ENCODE results near the gene BMPR1B. TPM values are rescaled to one million over a fixed set of nuclear protein-coding genes. Genes with fewer than 3 reads are reported as not detected.

Gene BMPR1B
- total RNA-seq, 1 experiment from 2014 or later: not detected

DNA sequence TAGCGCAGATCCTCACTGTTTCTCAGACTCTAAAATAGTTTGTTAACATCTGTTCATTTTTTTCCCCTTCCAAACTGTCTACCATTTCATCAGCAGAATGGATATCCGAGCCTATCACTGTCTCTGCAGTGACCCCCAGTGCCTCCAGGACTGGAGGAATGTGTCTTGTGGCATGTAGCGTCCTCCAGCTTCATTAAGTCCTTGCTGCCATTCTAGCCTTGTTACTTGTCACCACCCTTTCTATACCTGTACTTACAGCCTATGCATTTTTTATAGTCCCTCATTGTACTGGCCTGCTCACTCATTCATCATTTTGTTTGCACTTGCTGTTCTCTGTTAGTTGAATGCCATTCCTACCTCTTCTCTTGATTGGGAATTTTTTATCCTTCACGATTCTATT is 179.1 kb downstream of the BMPR1B start:
- POLR2A ChIA-PET: no interaction called here
- DNase-seq (ENCODE audit: low read depth, low spot score) (no peak), ATAC-seq (no peak)
- no peaks in the 10 kb centered on the region for H3K27me3 ChIP-seq (ENCODE audit: insufficient read depth, low read length)
- BruUV-seq (replicated peaks): no TSS peak
- RAD21 ChIA-PET (ENCODE audit: low non-redundant PET in 1 of 2, low total read pairs in 2 of 2, uncharacterized antibody in 2 of 2, unreplicated experiment in 2 of 2): no interaction called here
- H3K9ac ChIP-seq (ENCODE audit: low read length): no peak overlapping the region
- H3K79me2 ChIP-seq (ENCODE audit: insufficient read depth, low read length): no peaks in the 10 kb centered on the region
- no peak overlapping the region for H3K4me2 ChIP-seq (ENCODE audit: low read length)
- no peak overlapping the region for H3K27ac ChIP-seq (ENCODE audit: low read depth, low read length)
- CTCF ChIA-PET: no interaction called here
- no peaks in the 10 kb centered on the region for H4K20me1 ChIP-seq (ENCODE audit: insufficient read depth)
- H3K9me2 ChIP-seq (ENCODE audit: insufficient read depth): no peaks in the 10 kb centered on the region
- no peak overlapping the region for H2AFZ ChIP-seq (ENCODE audit: low read depth, low read length, poor library complexity, severe bottlenecking)
- no peaks in the 10 kb centered on the region for H3K4me1 ChIP-seq (ENCODE audit: control insufficient read depth in 1 of 2, insufficient read depth in 2 of 2, low read length in 2 of 2)
- no peaks in the 10 kb centered on the region for H3K9me3 ChIP-seq (ENCODE audit: control insufficient read depth in 1 of 2, insufficient read depth in 1 of 2, low read depth in 1 of 2, low read length in 2 of 2)
- TF ChIP-seq EZH2phosphoT487 (IDR thresholded peaks at IDR 0.05; ENCODE audit: borderline replicate concordance) (no peak), TCF7L2 (IDR thresholded peaks at IDR 0.05; ENCODE audit: borderline replicate concordance, extremely low read depth, insufficient read depth, insufficient read length) (no peak), JUND (IDR thresholded peaks at IDR 0.05) (no peak), YY1 (IDR thresholded peaks at IDR 0.05; ENCODE audit: extremely low read depth, insufficient replicate concordance, low read depth, low read length) (no peak), POLR2A (IDR thresholded peaks at IDR 0.05; ENCODE audit: borderline replicate concordance, extremely low read depth, insufficient read depth, insufficient read length) (no peak), FOSL1 (IDR thresholded peaks at IDR 0.05; ENCODE audit: low read depth) (no peak), SRF (IDR thresholded peaks at IDR 0.05; ENCODE audit: low read depth) (no peak), RAD21 (IDR thresholded peaks at IDR 0.05; ENCODE audit: low read depth) (no peak), ZNF274 (IDR thresholded peaks at IDR 0.05; ENCODE audit: low read depth, low read length) (no peak), CBX3 (IDR thresholded peaks at IDR 0.05; ENCODE audit: low read depth) (no peak), EZH2 (IDR thresholded peaks at IDR 0.05) (no peak)
- TF ChIP-seq, protein P1, sequence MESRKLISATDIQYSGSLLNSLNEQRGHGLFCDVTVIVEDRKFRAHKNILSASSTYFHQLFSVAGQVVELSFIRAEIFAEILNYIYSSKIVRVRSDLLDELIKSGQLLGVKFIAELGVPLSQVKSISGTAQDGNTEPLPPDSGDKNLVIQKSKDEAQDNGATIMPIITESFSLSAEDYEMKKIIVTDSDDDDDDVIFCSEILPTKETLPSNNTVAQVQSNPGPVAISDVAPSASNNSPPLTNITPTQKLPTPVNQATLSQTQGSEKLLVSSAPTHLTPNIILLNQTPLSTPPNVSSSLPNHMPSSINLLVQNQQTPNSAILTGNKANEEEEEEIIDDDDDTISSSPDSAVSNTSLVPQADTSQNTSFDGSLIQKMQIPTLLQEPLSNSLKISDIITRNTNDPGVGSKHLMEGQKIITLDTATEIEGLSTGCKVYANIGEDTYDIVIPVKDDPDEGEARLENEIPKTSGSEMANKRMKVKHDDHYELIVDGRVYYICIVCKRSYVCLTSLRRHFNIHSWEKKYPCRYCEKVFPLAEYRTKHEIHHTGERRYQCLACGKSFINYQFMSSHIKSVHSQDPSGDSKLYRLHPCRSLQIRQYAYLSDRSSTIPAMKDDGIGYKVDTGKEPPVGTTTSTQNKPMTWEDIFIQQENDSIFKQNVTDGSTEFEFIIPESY (IDR thresholded peaks at IDR 0.05; ENCODE audit: extremely low read depth, insufficient replicate concordance, low read length): no peak
- TF ChIP-seq, protein P2, sequence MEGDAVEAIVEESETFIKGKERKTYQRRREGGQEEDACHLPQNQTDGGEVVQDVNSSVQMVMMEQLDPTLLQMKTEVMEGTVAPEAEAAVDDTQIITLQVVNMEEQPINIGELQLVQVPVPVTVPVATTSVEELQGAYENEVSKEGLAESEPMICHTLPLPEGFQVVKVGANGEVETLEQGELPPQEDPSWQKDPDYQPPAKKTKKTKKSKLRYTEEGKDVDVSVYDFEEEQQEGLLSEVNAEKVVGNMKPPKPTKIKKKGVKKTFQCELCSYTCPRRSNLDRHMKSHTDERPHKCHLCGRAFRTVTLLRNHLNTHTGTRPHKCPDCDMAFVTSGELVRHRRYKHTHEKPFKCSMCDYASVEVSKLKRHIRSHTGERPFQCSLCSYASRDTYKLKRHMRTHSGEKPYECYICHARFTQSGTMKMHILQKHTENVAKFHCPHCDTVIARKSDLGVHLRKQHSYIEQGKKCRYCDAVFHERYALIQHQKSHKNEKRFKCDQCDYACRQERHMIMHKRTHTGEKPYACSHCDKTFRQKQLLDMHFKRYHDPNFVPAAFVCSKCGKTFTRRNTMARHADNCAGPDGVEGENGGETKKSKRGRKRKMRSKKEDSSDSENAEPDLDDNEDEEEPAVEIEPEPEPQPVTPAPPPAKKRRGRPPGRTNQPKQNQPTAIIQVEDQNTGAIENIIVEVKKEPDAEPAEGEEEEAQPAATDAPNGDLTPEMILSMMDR (IDR thresholded peaks at IDR 0.05 in 2 of 3, conservative IDR thresholded peaks at IDR 0.05 in 1 of 3; ENCODE audit: borderline replicate concordance in 1 of 3, insufficient read depth in 1 of 3, low read depth in 2 of 3, low read length in 2 of 3): no peak
- TF ChIP-seq, protein P3, sequence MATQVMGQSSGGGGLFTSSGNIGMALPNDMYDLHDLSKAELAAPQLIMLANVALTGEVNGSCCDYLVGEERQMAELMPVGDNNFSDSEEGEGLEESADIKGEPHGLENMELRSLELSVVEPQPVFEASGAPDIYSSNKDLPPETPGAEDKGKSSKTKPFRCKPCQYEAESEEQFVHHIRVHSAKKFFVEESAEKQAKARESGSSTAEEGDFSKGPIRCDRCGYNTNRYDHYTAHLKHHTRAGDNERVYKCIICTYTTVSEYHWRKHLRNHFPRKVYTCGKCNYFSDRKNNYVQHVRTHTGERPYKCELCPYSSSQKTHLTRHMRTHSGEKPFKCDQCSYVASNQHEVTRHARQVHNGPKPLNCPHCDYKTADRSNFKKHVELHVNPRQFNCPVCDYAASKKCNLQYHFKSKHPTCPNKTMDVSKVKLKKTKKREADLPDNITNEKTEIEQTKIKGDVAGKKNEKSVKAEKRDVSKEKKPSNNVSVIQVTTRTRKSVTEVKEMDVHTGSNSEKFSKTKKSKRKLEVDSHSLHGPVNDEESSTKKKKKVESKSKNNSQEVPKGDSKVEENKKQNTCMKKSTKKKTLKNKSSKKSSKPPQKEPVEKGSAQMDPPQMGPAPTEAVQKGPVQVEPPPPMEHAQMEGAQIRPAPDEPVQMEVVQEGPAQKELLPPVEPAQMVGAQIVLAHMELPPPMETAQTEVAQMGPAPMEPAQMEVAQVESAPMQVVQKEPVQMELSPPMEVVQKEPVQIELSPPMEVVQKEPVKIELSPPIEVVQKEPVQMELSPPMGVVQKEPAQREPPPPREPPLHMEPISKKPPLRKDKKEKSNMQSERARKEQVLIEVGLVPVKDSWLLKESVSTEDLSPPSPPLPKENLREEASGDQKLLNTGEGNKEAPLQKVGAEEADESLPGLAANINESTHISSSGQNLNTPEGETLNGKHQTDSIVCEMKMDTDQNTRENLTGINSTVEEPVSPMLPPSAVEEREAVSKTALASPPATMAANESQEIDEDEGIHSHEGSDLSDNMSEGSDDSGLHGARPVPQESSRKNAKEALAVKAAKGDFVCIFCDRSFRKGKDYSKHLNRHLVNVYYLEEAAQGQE (IDR thresholded peaks at IDR 0.05; ENCODE audit: low read depth): no peak
- TF ChIP-seq, protein P4, sequence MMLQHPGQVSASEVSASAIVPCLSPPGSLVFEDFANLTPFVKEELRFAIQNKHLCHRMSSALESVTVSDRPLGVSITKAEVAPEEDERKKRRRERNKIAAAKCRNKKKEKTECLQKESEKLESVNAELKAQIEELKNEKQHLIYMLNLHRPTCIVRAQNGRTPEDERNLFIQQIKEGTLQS (IDR thresholded peaks at IDR 0.05): no peak
- H3K36me3 ChIP-seq (ENCODE audit: control insufficient read depth in 1 of 2, insufficient read depth in 2 of 2, low read length in 2 of 2): no peaks in the 10 kb centered on the region
- intact Hi-C loops (cut with micrococcal nuclease): no loop called here
- H3K4me3 ChIP-seq (replicated peaks in 1 of 2; ENCODE audit: low read depth in 1 of 2, low read length in 2 of 2): no peak overlapping the region

Measured in HCT116 (cell line).